Keratinocyte (primary cell): ENCODE results near the gene ITGB5. TPM values are rescaled to one million over a fixed set of nuclear protein-coding genes. Genes with fewer than 3 reads are reported as not detected.

Experiments
- DNase-seq: peaks from one replicate; pipeline ENCODE4 v3.0.0-alpha.2; 2011; ENCODE audit warnings: low read depth, missing footprints, low spot score
- FAIRE-seq: peaks from 2 replicates; lab custom pipeline; 2011; peaks lifted over from hg19 to GRCh38; lab: Jason Lieb, UNC
- H2AFZ ChIP-seq: 2 replicates; pipeline ENCODE4 v1.6.0; 2012; ENCODE audit warnings: low read length, control low read depth, inconsistent platforms; ENCODE audit not compliant: control insufficient read depth
- H3K27ac ChIP-seq: 2 replicates; pipeline ENCODE4 v1.5.1; 2011; ENCODE audit warnings: low read length; ENCODE audit not compliant: control insufficient read depth, insufficient read depth
- H3K27me3 ChIP-seq: 3 replicates; pipeline ENCODE4 v1.6.0; 2011; ENCODE audit warnings: low read length; ENCODE audit not compliant: control insufficient read depth, insufficient read depth; ENCODE audit errors: extremely low read depth
- H3K36me3 ChIP-seq, 2 experiments: 2 replicates in 1 of 2; 3 replicates in 1 of 2; pipeline ENCODE4 v1.5.1; 2011; ENCODE audit warnings: low read length in 2 of 2, mild to moderate bottlenecking in 1 of 2; ENCODE audit not compliant: control insufficient read depth in 2 of 2, insufficient read depth in 2 of 2; ENCODE audit errors: extremely low read depth in 1 of 2
- H3K4me1 ChIP-seq: 3 replicates; pipeline ENCODE4 v1.5.1; 2011; ENCODE audit warnings: low read length; ENCODE audit not compliant: control insufficient read depth, insufficient read depth; ENCODE audit errors: extremely low read depth
- H3K4me2 ChIP-seq: 3 replicates; pipeline ENCODE4 v1.6.0; 2011; ENCODE audit warnings: low read depth, low read length; ENCODE audit not compliant: control insufficient read depth, insufficient read depth; ENCODE audit errors: extremely low read depth
- H3K4me3 ChIP-seq, 3 experiments: fragments of 200-600 bp in 1 of 3; sonication (generic) in 1 of 3; 2 replicates in 2 of 3; 3 replicates in 1 of 3; pipeline ENCODE4 v1.5.1; 2011 to 2016; ENCODE audit warnings: low read length in 3 of 3, mild to moderate bottlenecking in 3 of 3, control low read depth in 2 of 3, inconsistent platforms in 1 of 3, low read depth in 1 of 3, mixed read lengths in 1 of 3, mixed run types in 1 of 3, moderate library complexity in 1 of 3; ENCODE audit not compliant: control insufficient read depth in 2 of 3, insufficient read depth in 2 of 3; ENCODE audit errors: extremely low read depth in 1 of 3
- H3K79me2 ChIP-seq: 2 replicates; pipeline ENCODE4 v1.6.0; 2012; ENCODE audit warnings: low read length; ENCODE audit not compliant: control insufficient read depth, insufficient read depth
- H3K9ac ChIP-seq: 3 replicates; pipeline ENCODE4 v1.6.0; 2011; ENCODE audit warnings: low read length; ENCODE audit not compliant: control insufficient read depth, insufficient read depth; ENCODE audit errors: extremely low read depth
- H3K9me1 ChIP-seq: 3 replicates; pipeline ENCODE4 v1.6.0; 2011; ENCODE audit warnings: low read length; ENCODE audit not compliant: control insufficient read depth, insufficient read depth; ENCODE audit errors: extremely low read depth
- H3K9me3 ChIP-seq: 2 replicates; pipeline ENCODE4 v1.5.1; 2012; ENCODE audit warnings: low read depth, low read length; ENCODE audit not compliant: control insufficient read depth
- H4K20me1 ChIP-seq: 3 replicates; pipeline ENCODE4 v1.6.0; 2011; ENCODE audit warnings: low read length; ENCODE audit not compliant: control insufficient read depth, insufficient read depth; ENCODE audit errors: extremely low read depth
- CTCF ChIP-seq, 3 experiments: IDR thresholded peaks in 1 of 3; conservative IDR thresholded peaks in 1 of 3; optimal IDR thresholded peaks in 1 of 3; 2 replicates in 2 of 3; 3 replicates in 1 of 3; pipeline versions ENCODE3 to v1.5.1; 2011; ENCODE audit warnings: low read length in 3 of 3, mild to moderate bottlenecking in 3 of 3, moderate library complexity in 2 of 3, control low read depth in 1 of 3, inconsistent platforms in 1 of 3; ENCODE audit not compliant: insufficient read depth in 2 of 3; ENCODE audit errors: extremely low read depth in 1 of 3
- EZH2 ChIP-seq: IDR thresholded peaks from one replicate; pipeline ENCODE4 v1.6.1; 2012; ENCODE audit warnings: inconsistent platforms, mild to moderate bottlenecking, low read length, moderate library complexity
- dilution Hi-C: fragments of 300-500 bp; cut with MboI; formaldehyde crosslinking; loops from one replicate; pipeline ENCODE4 v1.7.0; 2020; ENCODE audit warnings: low sequenced_read_pairs; ENCODE audit not compliant: extremely low pct_ligation_motif_present
- polyA plus RNA-seq, 5 experiments: library from polyadenylated mRNA; depleted of rRNA in 3 of 5; stranded (reverse) in 3 of 5; stranded (forward) in 1 of 5; unstranded in 1 of 5; fragments of >200 nt; gene quantifications; 1 replicate in 1 of 5; 2 replicates in 3 of 5; 3 replicates in 1 of 5; pipeline versions ENCODE4 v1.2.1 to v1.2.3, GENCODE V29; 2011 to 2012; ENCODE audit warnings: missing spikeins in 2 of 5, low read depth in 1 of 5, low replicate concordance in 1 of 5

The ITGB5 gene
- polyA plus RNA-seq, 1 donor (not counting 4 experiments of a cell fraction or from before 2014, with no cell fraction given): 136 TPM

- Histone ChIP-seq H3K9ac (no peak overlapping the region), H3K27ac (no peak overlapping the region), H3K9me3 (no peaks in the 10 kb centered on the region), H2AFZ (no peak overlapping the region), H3K4me2 (no peak overlapping the region), H4K20me1 (no peaks in the 10 kb centered on the region), H3K27me3 (no peaks in the 10 kb centered on the region), H3K9me1 (no peaks in the 10 kb centered on the region), H3K79me2 (no peaks in the 10 kb centered on the region), H3K4me1 (no peaks in the 10 kb centered on the region), H3K36me3 (no peaks in the 10 kb centered on the region), H3K4me3 (no peak overlapping the region)
- TF ChIP-seq EZH2 (no peak), CTCF (optimal IDR thresholded peaks at IDR 0.05 in 1 of 3, IDR thresholded peaks at IDR 0.05 in 1 of 3, conservative IDR thresholded peaks at IDR 0.05 in 1 of 3; ENCODE audit: extremely low read depth in 1 of 3, insufficient read depth in 2 of 3, low read length in 3 of 3) (no peak)
- DNase-seq (no peak), FAIRE-seq (no peak)
- dilution Hi-C loops: no loop called here
Measured at GRCh38 chr3:124903896-124904834, 17.0 kb upstream of the ITGB5 start.

GRCh38 chr3:124896824-124897526 lies 9.8 kb upstream of the ITGB5 start:
- no peak overlapping the region for H2AFZ ChIP-seq
- H3K27me3 ChIP-seq: no peaks in the 10 kb centered on the region
- H3K9me3 ChIP-seq: no peaks in the 10 kb centered on the region
- H3K27ac ChIP-seq: no peak overlapping the region
- no peaks in the 10 kb centered on the region for H3K9me1 ChIP-seq
- H4K20me1 ChIP-seq: no peaks in the 10 kb centered on the region
- no peak overlapping the region for H3K9ac ChIP-seq
- no peaks in the 10 kb centered on the region for H3K36me3 ChIP-seq
- DNase-seq (no peak), FAIRE-seq (no peak)
- no peak overlapping the region for H3K4me2 ChIP-seq
- H3K4me1 ChIP-seq: peaks cover 4% of the 10 kb centered on the region
- dilution Hi-C loops: no loop called here
- H3K79me2 ChIP-seq: no peaks in the 10 kb centered on the region
- TF ChIP-seq EZH2: no peak
- no peak for TF ChIP-seq CTCF (optimal IDR thresholded peaks at IDR 0.05 in 1 of 3, IDR thresholded peaks at IDR 0.05 in 1 of 3, conservative IDR thresholded peaks at IDR 0.05 in 1 of 3; ENCODE audit: extremely low read depth in 1 of 3, insufficient read depth in 2 of 3, low read length in 3 of 3)
- H3K4me3 ChIP-seq: no peak overlapping the region
